Peyer's patch (tissue), 4 donors: ENCODE data around the gene ETHE1.

Experiments
- POLR2A ChIP-seq, 2 donors: fragments of 450-650 bp; IDR thresholded peaks; one replicate each; pipeline ENCODE4 v1.5.1; 2017; ENCODE audit warnings: antibody characterized with exemption in 2 of 2, mild to moderate bottlenecking in 2 of 2, moderate library complexity in 2 of 2
- TF ChIP-seq, protein P1 (sequence below), 6 experiments: fragments of 450-650 bp in 4 of 6; fragments of 200-600 bp in 2 of 6; sonication (generic) in 1 of 6; IDR thresholded peaks; one replicate each; pipeline ENCODE4 v1.5.1; 2017 to 2019; ENCODE audit warnings: antibody characterized with exemption in 6 of 6, mild to moderate bottlenecking in 3 of 6, moderate library complexity in 1 of 6

DNA sequence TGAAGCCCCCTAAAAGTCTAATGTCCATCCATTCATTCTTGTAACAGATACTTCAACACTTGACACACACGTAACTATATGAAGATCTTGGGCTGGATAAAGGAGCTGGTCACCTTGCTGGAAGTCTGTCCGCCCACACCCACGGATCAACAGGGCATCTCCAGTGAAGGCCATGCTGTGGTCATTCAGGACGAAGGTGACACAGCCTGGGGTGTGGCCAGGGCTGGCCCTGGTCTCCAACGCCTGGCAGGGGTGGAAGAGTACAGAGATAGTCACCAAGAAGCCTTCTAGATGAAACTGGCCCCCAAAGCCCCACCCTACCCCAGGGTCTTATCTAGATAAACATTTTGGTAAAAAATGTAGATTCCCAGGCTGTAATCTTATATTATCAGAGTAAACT lies 15.7 kb downstream of the ETHE1 start:
- TF ChIP-seq, protein P1, sequence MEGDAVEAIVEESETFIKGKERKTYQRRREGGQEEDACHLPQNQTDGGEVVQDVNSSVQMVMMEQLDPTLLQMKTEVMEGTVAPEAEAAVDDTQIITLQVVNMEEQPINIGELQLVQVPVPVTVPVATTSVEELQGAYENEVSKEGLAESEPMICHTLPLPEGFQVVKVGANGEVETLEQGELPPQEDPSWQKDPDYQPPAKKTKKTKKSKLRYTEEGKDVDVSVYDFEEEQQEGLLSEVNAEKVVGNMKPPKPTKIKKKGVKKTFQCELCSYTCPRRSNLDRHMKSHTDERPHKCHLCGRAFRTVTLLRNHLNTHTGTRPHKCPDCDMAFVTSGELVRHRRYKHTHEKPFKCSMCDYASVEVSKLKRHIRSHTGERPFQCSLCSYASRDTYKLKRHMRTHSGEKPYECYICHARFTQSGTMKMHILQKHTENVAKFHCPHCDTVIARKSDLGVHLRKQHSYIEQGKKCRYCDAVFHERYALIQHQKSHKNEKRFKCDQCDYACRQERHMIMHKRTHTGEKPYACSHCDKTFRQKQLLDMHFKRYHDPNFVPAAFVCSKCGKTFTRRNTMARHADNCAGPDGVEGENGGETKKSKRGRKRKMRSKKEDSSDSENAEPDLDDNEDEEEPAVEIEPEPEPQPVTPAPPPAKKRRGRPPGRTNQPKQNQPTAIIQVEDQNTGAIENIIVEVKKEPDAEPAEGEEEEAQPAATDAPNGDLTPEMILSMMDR (IDR thresholded peaks at IDR 0.05) = no peak
- TF ChIP-seq POLR2A (IDR thresholded peaks at IDR 0.05) = no peak
